GM12878 (cell line): ENCODE measurements around the gene MMAA. TPM values are rescaled to one million over a fixed set of nuclear protein-coding genes. Genes with fewer than 3 reads are reported as not detected.
A peak's percentile ranks its signal among the peaks of the same experiment; 100 is the strongest.

Experiments
- ATAC-seq: fragments of 200-7000 bp; cut with Tn5 transposase; 3 replicates; pipeline ENCODE4 v1.9.1; 2020; ENCODE audit warnings: mild to moderate bottlenecking, moderate library complexity
- BruUV-seq: library from RNA; stranded (reverse); fragments of 400-500 nt; replicated peaks from 2 replicates; lab custom pipeline; 2021; lab: Mats Ljungman, UMichigan
- CTCF ChIA-PET: fragments of 300-600 bp; sonication (Branson Sonifier 250); formaldehyde crosslinking; extraction: SDS; loops from one replicate; lab custom pipeline; 2021; ENCODE audit warnings: inconsistent platforms; lab: Yijun Ruan, JAX
- POLR2A ChIA-PET: fragments of 350-600 bp; formaldehyde crosslinking; extraction: SDS; loops from one replicate; lab custom pipeline; 2021; ENCODE audit warnings: inconsistent platforms; lab: Charles Lee
- RAD21 ChIA-PET: fragments of 300-600 bp; sonication (Branson Sonifier 250); formaldehyde crosslinking; loops from one replicate; lab custom pipeline; 2023; ENCODE audit warnings: antibody characterized with exemption; ENCODE audit not compliant: unreplicated experiment; lab: Charles Lee
- SMC1A ChIA-PET: fragments of 300-600 bp; sonication (Branson Sonifier 250); formaldehyde crosslinking; loops from one replicate; lab custom pipeline; 2023; ENCODE audit not compliant: unreplicated experiment, uncharacterized antibody; lab: Charles Lee
- DNase-seq: peaks from one replicate; pipeline ENCODE4 v3.0.0-alpha.2; 2011; ENCODE audit warnings: low read depth, low spot score
- FAIRE-seq: peaks from 3 replicates; lab custom pipeline; 2011; peaks lifted over from hg19 to GRCh38; lab: Jason Lieb, UNC
- H2AFZ ChIP-seq: 2 replicates; pipeline ENCODE4 v1.6.0; 2011; ENCODE audit warnings: low read depth, low read length, control low read depth; ENCODE audit not compliant: control insufficient read depth
- H3K27ac ChIP-seq: 2 replicates; pipeline ENCODE4 v1.5.1; 2011; ENCODE audit warnings: control low read depth; ENCODE audit not compliant: control insufficient read depth, insufficient read depth
- H3K27me3 ChIP-seq, 2 experiments: replicated peaks in 1 of 2; 2 replicates each; pipeline versions ENCODE4 v1.6.0 to v1.6.1; 2011; ENCODE audit warnings: low read length in 1 of 2; ENCODE audit not compliant: control insufficient read depth in 2 of 2, insufficient read depth in 2 of 2
- H3K36me3 ChIP-seq, 2 experiments: 2 replicates each; pipeline ENCODE4 v1.5.1; 2011; ENCODE audit warnings: low read length in 1 of 2; ENCODE audit not compliant: control insufficient read depth in 2 of 2, insufficient read depth in 2 of 2
- H3K4me1 ChIP-seq: 2 replicates; pipeline ENCODE4 v1.6.1; 2011; ENCODE audit warnings: mild to moderate bottlenecking, low read length, moderate library complexity, mixed read lengths; ENCODE audit not compliant: control insufficient read depth, insufficient read depth
- H3K4me2 ChIP-seq: 2 replicates; pipeline ENCODE4 v1.6.0; 2011; ENCODE audit warnings: control low read depth; ENCODE audit not compliant: control insufficient read depth, insufficient read depth
- H3K4me3 ChIP-seq: fragments of 200-600 bp; sonication (generic); 2 replicates; pipeline ENCODE4 v1.5.1; 2016
- H3K79me2 ChIP-seq: 2 replicates; pipeline ENCODE4 v1.6.0; 2011; ENCODE audit warnings: low read length; ENCODE audit not compliant: control insufficient read depth, insufficient read depth
- H3K9ac ChIP-seq: 2 replicates; pipeline ENCODE4 v1.8.0; 2011; ENCODE audit warnings: low read length, control low read depth, mixed read lengths; ENCODE audit not compliant: control insufficient read depth, insufficient read depth
- H3K9me3 ChIP-seq: replicated peaks from 3 replicates; pipeline ENCODE4 v1.5.1; 2011; ENCODE audit warnings: mild to moderate bottlenecking, low read length; ENCODE audit not compliant: control insufficient read depth, insufficient read depth
- H4K20me1 ChIP-seq: 2 replicates; pipeline ENCODE4 v1.6.0; 2011; ENCODE audit not compliant: control insufficient read depth, insufficient read depth
- BCL11A ChIP-seq: IDR thresholded peaks from 2 replicates; pipeline ENCODE4 v1.6.1; 2011; ENCODE audit warnings: low read depth, low read length
- BRCA1 ChIP-seq: IDR thresholded peaks from 2 replicates; pipeline ENCODE4 v1.6.1; 2011; ENCODE audit warnings: low read depth, low read length, improper control_type of control experiment
- MEF2A ChIP-seq: IDR thresholded peaks from 2 replicates; pipeline ENCODE4 v1.6.1; 2011; ENCODE audit warnings: low read depth, mild to moderate bottlenecking, low read length, moderate library complexity; ENCODE audit not compliant: insufficient read depth
- MXI1 ChIP-seq: fragments of 150-350 bp; IDR thresholded peaks from 2 replicates; pipeline ENCODE4 v1.6.1; 2011; ENCODE audit warnings: low read depth, mild to moderate bottlenecking, inconsistent platforms, low read length, improper control_type of control experiment
- NR2F1 ChIP-seq: fragments of 450-650 bp; conservative IDR thresholded peaks from 2 replicates; pipeline ENCODE4 v1.6.1; 2017; ENCODE audit warnings: mild to moderate bottlenecking
- RAD21 ChIP-seq: IDR thresholded peaks from 2 replicates; pipeline ENCODE4 v1.6.1; 2011; ENCODE audit warnings: mild to moderate bottlenecking, low read depth, low read length, moderate library complexity; ENCODE audit not compliant: insufficient read depth
- RUNX3 ChIP-seq: IDR thresholded peaks from 2 replicates; pipeline ENCODE4 v1.6.1; 2012; ENCODE audit warnings: low read length, inconsistent platforms
- ZNF217 ChIP-seq: fragments of 450-650 bp; IDR thresholded peaks from 2 replicates; pipeline ENCODE4 v1.6.1; 2017; ENCODE audit warnings: antibody characterized with exemption, mild to moderate bottlenecking
- ZNF24 ChIP-seq: fragments of 450-650 bp; IDR thresholded peaks from 2 replicates; pipeline ENCODE4 v1.6.1; 2017; ENCODE audit warnings: antibody characterized with exemption, mild to moderate bottlenecking
- ZNF622 ChIP-seq: fragments of 450-650 bp; IDR thresholded peaks from 2 replicates; pipeline ENCODE4 v1.6.1; 2017; ENCODE audit warnings: mild to moderate bottlenecking, inconsistent platforms
- WGBS: methylation state at CpG from one replicate; pipeline ENCODE4 v1.1.6; 2016; ENCODE audit warnings: low lambda C conversion rate; ENCODE audit not compliant: insufficient replicate concordance, insufficient coverage; ENCODE audit errors: missing lambda C conversion rate; 5-methylcytosine and 5-hydroxymethylcytosine counted together
- in situ Hi-C: fragments of 300-500 bp; cut with MboI; formaldehyde crosslinking; loops from 9 replicates; pipeline ENCODE4 v1.14.3; 2018; ENCODE audit warnings: mixed read lengths
- intact Hi-C: fragments of 100-400 bp; cut with micrococcal nuclease; formaldehyde crosslinking; loops from one replicate; pipeline ENCODE4 v1.14.2; 2022; ENCODE audit not compliant: unreplicated experiment
- polyA plus RNA-seq, 11 experiments: library from polyadenylated mRNA; depleted of rRNA in 4 of 11; unstranded in 6 of 11; stranded (reverse) in 5 of 11; fragments of >200 nt; fragmentation: Nextera tagmentation in 4 of 11; fragmentation: Illumina TruSeq in 1 of 11; extraction: Ambion mirVana in 4 of 11; extraction: Trizol in 1 of 11; gene quantifications; 1 replicate in 1 of 11; 2 replicates in 10 of 11; pipeline versions ENCODE4 v1.2.1 to v1.2.3, GENCODE V29; 2011 to 2016; ENCODE audit warnings: inconsistent platforms in 2 of 11, missing spikeins in 2 of 11, low read depth in 1 of 11
- total RNA-seq, 4 experiments: library from RNA; depleted of rRNA in 3 of 4; stranded (reverse); fragments of >200 nt in 3 of 4; fragmentation: Illumina TruSeq in 1 of 4; extraction: Trizol in 1 of 4; gene quantifications; 2 replicates each; pipeline versions ENCODE4 v1.2.1 to v1.2.3, GENCODE V29; 2013 to 2021
- TF ChIP-seq, protein P1 (sequence below): fragments of 450-650 bp; IDR thresholded peaks from 2 replicates; pipeline ENCODE4 v1.6.1; 2016; ENCODE audit warnings: mild to moderate bottlenecking, moderate library complexity, borderline replicate concordance
- TF ChIP-seq, protein P2 (sequence below): IDR thresholded peaks from 2 replicates; pipeline ENCODE4 v1.6.1; 2011; ENCODE audit warnings: mild to moderate bottlenecking, low read depth, low read length, moderate library complexity; ENCODE audit not compliant: insufficient replicate concordance

MMAA gene
- total and polyA plus RNA-seq, 10 of the 15 experiments (the other 5 are each of a cell fraction or from before 2014, with no cell fraction given) = 4.5 to 22.6 (median 11.8) TPM

DNA sequence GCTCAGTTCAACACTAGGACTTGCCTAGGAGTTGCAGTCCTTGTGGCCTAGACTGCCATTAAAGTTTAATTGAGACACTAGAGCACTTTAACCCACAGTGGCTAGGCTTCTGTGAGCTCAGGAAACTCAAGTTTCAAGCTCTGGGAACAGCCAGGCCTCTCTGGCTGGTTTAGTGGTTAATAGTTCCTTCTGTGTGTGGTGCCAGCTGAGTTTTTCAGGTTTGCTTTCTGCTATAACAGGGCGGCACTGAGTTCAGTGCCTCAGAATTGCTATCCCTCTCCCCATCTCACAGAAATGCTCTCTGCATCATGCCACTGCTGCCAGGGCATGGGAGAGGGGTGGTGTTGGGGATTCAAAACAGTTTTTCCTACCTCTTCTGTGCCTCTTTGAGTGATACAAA lies 15.9 kb downstream of the MMAA start:
- ATAC-seq = peak; percentile 25
- Histone ChIP-seq H3K27ac (no peak overlapping the region), H3K9me3 (no peaks in the 10 kb centered on the region), H3K4me1 (peaks cover 6% of the 10 kb centered on the region), H3K9ac (no peak overlapping the region), H3K27me3 (no peaks in the 10 kb centered on the region), H3K79me2 (no peaks in the 10 kb centered on the region), H3K36me3 (no peaks in the 10 kb centered on the region), H3K4me2 (no peak overlapping the region), H3K4me3 (no peak overlapping the region), H4K20me1 (no peaks in the 10 kb centered on the region), H2AFZ (no peak overlapping the region)
- FAIRE-seq = peak; percentile 47
- no peak for TF ChIP-seq BCL11A
- no peak for TF ChIP-seq BRCA1
- RAD21 ChIA-PET = interaction anchor here (1.0 kb wide), 1 partner anchor 11 kb away, joined by 6 read pairs; no protein-coding TSS in a partner anchor
- SMC1A ChIA-PET = interaction anchor here (0.6 to 2.2 kb wide), 3 partner anchors 9 to 548 kb away, joined by 3 to 8 read pairs (median 7); no protein-coding TSS in a partner anchor
- CTCF ChIA-PET = interaction anchor here (1.3 to 2.4 kb wide), 4 partner anchors 14 to 75 kb away, joined by 3 to 12 read pairs (median 5); partner anchors contain the start of gene MMAA
- DNase-seq = no peak
- intact Hi-C loops (no loop called here), in situ Hi-C loops (no loop called here)
- no TSS peak for BruUV-seq
- WGBS = 38% methylated on average over 1 of the region's 1 CpG
- POLR2A ChIA-PET = interaction anchor here (1.9 kb wide), 1 partner anchor 12 kb away, joined by 9 read pairs; no protein-coding TSS in a partner anchor

DNA sequence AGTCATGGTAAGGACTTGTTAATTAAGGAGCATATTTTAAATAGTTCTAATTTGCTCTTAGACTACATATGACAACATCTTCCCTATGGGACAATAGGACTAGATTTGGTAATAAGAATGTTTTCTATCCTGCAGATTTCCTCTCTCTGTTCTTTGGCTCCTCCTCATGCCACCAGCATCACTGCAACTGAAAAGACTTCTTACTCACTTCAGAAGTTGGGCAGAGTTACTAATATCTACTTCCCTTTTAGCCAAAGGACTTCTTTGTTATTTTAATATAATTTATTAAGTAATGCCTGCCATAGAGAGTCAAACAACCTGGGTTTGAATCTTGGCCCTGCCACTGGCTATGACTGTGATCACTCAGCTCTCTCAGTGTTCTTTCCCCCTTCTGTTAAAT lies 16.4 kb downstream of the MMAA start:
- in situ Hi-C loops = no loop called here
- TF ChIP-seq ZNF24 = no peak
- TF ChIP-seq ZNF217 = no peak
- TF ChIP-seq RUNX3 = no peak
- TF ChIP-seq, protein P1, sequence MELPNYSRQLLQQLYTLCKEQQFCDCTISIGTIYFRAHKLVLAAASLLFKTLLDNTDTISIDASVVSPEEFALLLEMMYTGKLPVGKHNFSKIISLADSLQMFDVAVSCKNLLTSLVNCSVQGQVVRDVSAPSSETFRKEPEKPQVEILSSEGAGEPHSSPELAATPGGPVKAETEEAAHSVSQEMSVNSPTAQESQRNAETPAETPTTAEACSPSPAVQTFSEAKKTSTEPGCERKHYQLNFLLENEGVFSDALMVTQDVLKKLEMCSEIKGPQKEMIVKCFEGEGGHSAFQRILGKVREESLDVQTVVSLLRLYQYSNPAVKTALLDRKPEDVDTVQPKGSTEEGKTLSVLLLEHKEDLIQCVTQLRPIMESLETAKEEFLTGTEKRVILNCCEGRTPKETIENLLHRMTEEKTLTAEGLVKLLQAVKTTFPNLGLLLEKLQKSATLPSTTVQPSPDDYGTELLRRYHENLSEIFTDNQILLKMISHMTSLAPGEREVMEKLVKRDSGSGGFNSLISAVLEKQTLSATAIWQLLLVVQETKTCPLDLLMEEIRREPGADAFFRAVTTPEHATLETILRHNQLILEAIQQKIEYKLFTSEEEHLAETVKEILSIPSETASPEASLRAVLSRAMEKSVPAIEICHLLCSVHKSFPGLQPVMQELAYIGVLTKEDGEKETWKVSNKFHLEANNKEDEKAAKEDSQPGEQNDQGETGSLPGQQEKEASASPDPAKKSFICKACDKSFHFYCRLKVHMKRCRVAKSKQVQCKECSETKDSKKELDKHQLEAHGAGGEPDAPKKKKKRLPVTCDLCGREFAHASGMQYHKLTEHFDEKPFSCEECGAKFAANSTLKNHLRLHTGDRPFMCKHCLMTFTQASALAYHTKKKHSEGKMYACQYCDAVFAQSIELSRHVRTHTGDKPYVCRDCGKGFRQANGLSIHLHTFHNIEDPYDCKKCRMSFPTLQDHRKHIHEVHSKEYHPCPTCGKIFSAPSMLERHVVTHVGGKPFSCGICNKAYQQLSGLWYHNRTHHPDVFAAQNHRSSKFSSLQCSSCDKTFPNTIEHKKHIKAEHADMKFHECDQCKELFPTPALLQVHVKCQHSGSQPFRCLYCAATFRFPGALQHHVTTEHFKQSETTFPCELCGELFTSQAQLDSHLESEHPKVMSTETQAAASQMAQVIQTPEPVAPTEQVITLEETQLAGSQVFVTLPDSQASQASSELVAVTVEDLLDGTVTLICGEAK = no peak
- TF ChIP-seq, protein P2, sequence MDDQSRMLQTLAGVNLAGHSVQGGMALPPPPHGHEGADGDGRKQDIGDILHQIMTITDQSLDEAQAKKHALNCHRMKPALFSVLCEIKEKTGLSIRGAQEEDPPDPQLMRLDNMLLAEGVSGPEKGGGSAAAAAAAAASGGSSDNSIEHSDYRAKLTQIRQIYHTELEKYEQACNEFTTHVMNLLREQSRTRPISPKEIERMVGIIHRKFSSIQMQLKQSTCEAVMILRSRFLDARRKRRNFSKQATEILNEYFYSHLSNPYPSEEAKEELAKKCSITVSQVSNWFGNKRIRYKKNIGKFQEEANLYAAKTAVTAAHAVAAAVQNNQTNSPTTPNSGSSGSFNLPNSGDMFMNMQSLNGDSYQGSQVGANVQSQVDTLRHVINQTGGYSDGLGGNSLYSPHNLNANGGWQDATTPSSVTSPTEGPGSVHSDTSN = no peak
- TF ChIP-seq RAD21 = no peak
- no peak for TF ChIP-seq MXI1
- TF ChIP-seq MEF2A = no peak
- TF ChIP-seq ZNF622 = no peak
- no peak for TF ChIP-seq NR2F1

More for the DNA sequence above, 16.4 kb downstream of the MMAA start:
- BruUV-seq = no TSS peak
- Histone ChIP-seq H3K9me3 (no peaks in the 10 kb centered on the region), H2AFZ (no peak overlapping the region), H4K20me1 (no peaks in the 10 kb centered on the region), H3K4me2 (no peak overlapping the region), H3K4me1 (peaks cover 6% of the 10 kb centered on the region), H3K9ac (no peak overlapping the region), H3K36me3 (no peaks in the 10 kb centered on the region), H3K4me3 (no peak overlapping the region), H3K79me2 (no peaks in the 10 kb centered on the region), H3K27me3 (no peaks in the 10 kb centered on the region), H3K27ac (no peak overlapping the region)
- CTCF ChIA-PET = interaction anchor here (1.3 to 2.4 kb wide), 4 partner anchors 14 to 76 kb away, joined by 3 to 12 read pairs (median 5); partner anchors contain the start of gene MMAA
- DNase-seq = no peak
- no peak for FAIRE-seq
- ATAC-seq = peak; percentile 50
- RAD21 ChIA-PET = interaction anchor here (1.0 kb wide), 1 partner anchor 12 kb away, joined by 6 read pairs; no protein-coding TSS in a partner anchor
- POLR2A ChIA-PET = interaction anchor here (1.9 kb wide), 1 partner anchor 12 kb away, joined by 9 read pairs; no protein-coding TSS in a partner anchor
- SMC1A ChIA-PET = interaction anchor here (2.0 to 2.2 kb wide), 2 partner anchors 9 to 12 kb away, joined by 7 to 8 read pairs; no protein-coding TSS in a partner anchor
- intact Hi-C loops = no loop called here
